ENCODE measurements around the gene ZMIZ1. TPM values are rescaled to one million over a fixed set of nuclear protein-coding genes. Genes with fewer than 3 reads are reported as not detected.

ZMIZ1 gene
- total RNA-seq, 1 experiment from 2014 or later = 28.4 TPM

DNA sequence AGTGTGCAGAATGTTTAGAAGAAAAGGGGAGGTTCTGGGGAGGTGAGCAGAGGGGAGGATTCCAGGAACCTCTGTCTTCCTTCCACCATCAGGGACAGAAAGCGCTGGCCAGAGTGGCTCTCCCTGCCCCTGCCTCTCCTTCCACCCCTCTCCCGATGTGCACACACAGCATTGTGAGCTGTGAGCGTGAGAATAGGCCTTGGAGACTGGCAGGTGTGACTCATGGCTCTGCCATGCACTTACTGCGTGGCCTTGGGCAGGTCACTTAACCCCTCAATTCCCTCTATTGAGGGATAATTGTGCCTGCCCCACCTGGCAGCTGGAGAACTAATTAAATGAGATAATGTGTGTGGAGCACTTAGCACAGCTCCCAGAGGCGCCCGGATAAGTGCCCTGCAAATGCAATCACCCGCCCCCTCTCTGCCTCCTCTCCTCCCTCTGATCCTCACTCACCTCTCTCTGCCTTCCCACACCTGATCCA, 115.4 kb downstream of the ZMIZ1 start:
- H3K79me2 ChIP-seq (ENCODE audit: insufficient read depth, low read length) = no peaks in the 10 kb centered on the region; the same call in 1 of the 2 replicates
- peak overlapping the region in 1 of 2 experiments; percentile 35; a peak in 2 of 4 replicates for H3K4me3 ChIP-seq (replicated peaks in 1 of 2; ENCODE audit: low read depth in 1 of 2, low read length in 2 of 2)
- no peak overlapping the region for H2AFZ ChIP-seq (ENCODE audit: low read depth, low read length, poor library complexity, severe bottlenecking)
- peak; percentile 48 for DNase-seq (ENCODE audit: low read depth, low spot score)
- H3K9me2 ChIP-seq (ENCODE audit: insufficient read depth) = no peaks in the 10 kb centered on the region
- intact Hi-C loops (cut with micrococcal nuclease) = no loop called here
- peak overlapping the region; percentile 80 for H3K4me2 ChIP-seq (ENCODE audit: low read length)
- ChIA-PET POLR2A (interaction anchor here (1.0 kb wide), 1 partner anchor 25 kb away, joined by 3 read pairs; no protein-coding TSS in a partner anchor), RAD21 (ENCODE audit: low non-redundant PET in 1 of 2, low total read pairs in 2 of 2, uncharacterized antibody in 2 of 2, unreplicated experiment in 2 of 2) (interaction anchor here in 1 of 2 experiments (0.7 to 0.8 kb wide), 2 partner anchors 27 to 115 kb away, joined by 3 to 4 read pairs; partner anchors contain the start of gene ZMIZ1), CTCF (interaction anchor here (1.4 to 1.9 kb wide), 2 partner anchors 8 to 11 kb away, joined by 5 to 7 read pairs; no protein-coding TSS in a partner anchor)
- peak overlapping the region; percentile 43 for H3K27ac ChIP-seq (ENCODE audit: low read depth, low read length)
- H3K9me3 ChIP-seq (ENCODE audit: control insufficient read depth in 1 of 2, insufficient read depth in 1 of 2, low read depth in 1 of 2, low read length in 2 of 2) = no peaks in the 10 kb centered on the region
- no peaks in the 10 kb centered on the region for H3K27me3 ChIP-seq (ENCODE audit: insufficient read depth, low read length)
- H4K20me1 ChIP-seq (ENCODE audit: insufficient read depth) = no peaks in the 10 kb centered on the region
- ATAC-seq = peak; percentile 85
- TF ChIP-seq FOSL1 (IDR thresholded peaks at IDR 0.05; ENCODE audit: low read depth) (peak; percentile 78), SIN3A (IDR thresholded peaks at IDR 0.05; ENCODE audit: low read depth) (no peak), CEBPB (IDR thresholded peaks at IDR 0.05; ENCODE audit: low read depth) (no peak), POLR2A (IDR thresholded peaks at IDR 0.05; ENCODE audit: borderline replicate concordance, extremely low read depth, insufficient read depth, insufficient read length) (no peak), CBX3 (IDR thresholded peaks at IDR 0.05; ENCODE audit: low read depth) (peak; percentile 22; the same call in 1 of the 2 replicates), RAD21 (IDR thresholded peaks at IDR 0.05; ENCODE audit: low read depth) (no peak), ELF1 (IDR thresholded peaks at IDR 0.05; ENCODE audit: borderline replicate concordance, low read depth) (no peak), EGR1 (IDR thresholded peaks at IDR 0.05; ENCODE audit: low read depth) (no peak), EZH2phosphoT487 (IDR thresholded peaks at IDR 0.05; ENCODE audit: borderline replicate concordance) (no peak), YY1 (IDR thresholded peaks at IDR 0.05; ENCODE audit: extremely low read depth, insufficient replicate concordance, low read depth, low read length) (no peak), SP1 (IDR thresholded peaks at IDR 0.05; ENCODE audit: low read depth) (no peak; the same call in none of the 2 replicates), SRF (IDR thresholded peaks at IDR 0.05; ENCODE audit: low read depth) (no peak), POLR2AphosphoS5 (IDR thresholded peaks at IDR 0.05; ENCODE audit: low read depth, low read length) (0 out of 2 replicates have a peak, but pooled peaks have one; percentile 23), ZFX (IDR thresholded peaks at IDR 0.05) (no peak), JUND (IDR thresholded peaks at IDR 0.05) (peak; percentile 82), EZH2 (IDR thresholded peaks at IDR 0.05) (no peak)
- TF ChIP-seq, protein P1, sequence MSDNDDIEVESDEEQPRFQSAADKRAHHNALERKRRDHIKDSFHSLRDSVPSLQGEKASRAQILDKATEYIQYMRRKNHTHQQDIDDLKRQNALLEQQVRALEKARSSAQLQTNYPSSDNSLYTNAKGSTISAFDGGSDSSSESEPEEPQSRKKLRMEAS (IDR thresholded peaks at IDR 0.05) = peak; percentile 43; the same call in 1 of the 2 replicates
- TF ChIP-seq, protein P2, sequence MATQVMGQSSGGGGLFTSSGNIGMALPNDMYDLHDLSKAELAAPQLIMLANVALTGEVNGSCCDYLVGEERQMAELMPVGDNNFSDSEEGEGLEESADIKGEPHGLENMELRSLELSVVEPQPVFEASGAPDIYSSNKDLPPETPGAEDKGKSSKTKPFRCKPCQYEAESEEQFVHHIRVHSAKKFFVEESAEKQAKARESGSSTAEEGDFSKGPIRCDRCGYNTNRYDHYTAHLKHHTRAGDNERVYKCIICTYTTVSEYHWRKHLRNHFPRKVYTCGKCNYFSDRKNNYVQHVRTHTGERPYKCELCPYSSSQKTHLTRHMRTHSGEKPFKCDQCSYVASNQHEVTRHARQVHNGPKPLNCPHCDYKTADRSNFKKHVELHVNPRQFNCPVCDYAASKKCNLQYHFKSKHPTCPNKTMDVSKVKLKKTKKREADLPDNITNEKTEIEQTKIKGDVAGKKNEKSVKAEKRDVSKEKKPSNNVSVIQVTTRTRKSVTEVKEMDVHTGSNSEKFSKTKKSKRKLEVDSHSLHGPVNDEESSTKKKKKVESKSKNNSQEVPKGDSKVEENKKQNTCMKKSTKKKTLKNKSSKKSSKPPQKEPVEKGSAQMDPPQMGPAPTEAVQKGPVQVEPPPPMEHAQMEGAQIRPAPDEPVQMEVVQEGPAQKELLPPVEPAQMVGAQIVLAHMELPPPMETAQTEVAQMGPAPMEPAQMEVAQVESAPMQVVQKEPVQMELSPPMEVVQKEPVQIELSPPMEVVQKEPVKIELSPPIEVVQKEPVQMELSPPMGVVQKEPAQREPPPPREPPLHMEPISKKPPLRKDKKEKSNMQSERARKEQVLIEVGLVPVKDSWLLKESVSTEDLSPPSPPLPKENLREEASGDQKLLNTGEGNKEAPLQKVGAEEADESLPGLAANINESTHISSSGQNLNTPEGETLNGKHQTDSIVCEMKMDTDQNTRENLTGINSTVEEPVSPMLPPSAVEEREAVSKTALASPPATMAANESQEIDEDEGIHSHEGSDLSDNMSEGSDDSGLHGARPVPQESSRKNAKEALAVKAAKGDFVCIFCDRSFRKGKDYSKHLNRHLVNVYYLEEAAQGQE (IDR thresholded peaks at IDR 0.05; ENCODE audit: low read depth) = no peak
- TF ChIP-seq, protein P3, sequence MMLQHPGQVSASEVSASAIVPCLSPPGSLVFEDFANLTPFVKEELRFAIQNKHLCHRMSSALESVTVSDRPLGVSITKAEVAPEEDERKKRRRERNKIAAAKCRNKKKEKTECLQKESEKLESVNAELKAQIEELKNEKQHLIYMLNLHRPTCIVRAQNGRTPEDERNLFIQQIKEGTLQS (IDR thresholded peaks at IDR 0.05) = no peak
- TF ChIP-seq, protein P4, sequence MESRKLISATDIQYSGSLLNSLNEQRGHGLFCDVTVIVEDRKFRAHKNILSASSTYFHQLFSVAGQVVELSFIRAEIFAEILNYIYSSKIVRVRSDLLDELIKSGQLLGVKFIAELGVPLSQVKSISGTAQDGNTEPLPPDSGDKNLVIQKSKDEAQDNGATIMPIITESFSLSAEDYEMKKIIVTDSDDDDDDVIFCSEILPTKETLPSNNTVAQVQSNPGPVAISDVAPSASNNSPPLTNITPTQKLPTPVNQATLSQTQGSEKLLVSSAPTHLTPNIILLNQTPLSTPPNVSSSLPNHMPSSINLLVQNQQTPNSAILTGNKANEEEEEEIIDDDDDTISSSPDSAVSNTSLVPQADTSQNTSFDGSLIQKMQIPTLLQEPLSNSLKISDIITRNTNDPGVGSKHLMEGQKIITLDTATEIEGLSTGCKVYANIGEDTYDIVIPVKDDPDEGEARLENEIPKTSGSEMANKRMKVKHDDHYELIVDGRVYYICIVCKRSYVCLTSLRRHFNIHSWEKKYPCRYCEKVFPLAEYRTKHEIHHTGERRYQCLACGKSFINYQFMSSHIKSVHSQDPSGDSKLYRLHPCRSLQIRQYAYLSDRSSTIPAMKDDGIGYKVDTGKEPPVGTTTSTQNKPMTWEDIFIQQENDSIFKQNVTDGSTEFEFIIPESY (IDR thresholded peaks at IDR 0.05; ENCODE audit: extremely low read depth, insufficient replicate concordance, low read length) = no peak
- TF ChIP-seq, protein P5, sequence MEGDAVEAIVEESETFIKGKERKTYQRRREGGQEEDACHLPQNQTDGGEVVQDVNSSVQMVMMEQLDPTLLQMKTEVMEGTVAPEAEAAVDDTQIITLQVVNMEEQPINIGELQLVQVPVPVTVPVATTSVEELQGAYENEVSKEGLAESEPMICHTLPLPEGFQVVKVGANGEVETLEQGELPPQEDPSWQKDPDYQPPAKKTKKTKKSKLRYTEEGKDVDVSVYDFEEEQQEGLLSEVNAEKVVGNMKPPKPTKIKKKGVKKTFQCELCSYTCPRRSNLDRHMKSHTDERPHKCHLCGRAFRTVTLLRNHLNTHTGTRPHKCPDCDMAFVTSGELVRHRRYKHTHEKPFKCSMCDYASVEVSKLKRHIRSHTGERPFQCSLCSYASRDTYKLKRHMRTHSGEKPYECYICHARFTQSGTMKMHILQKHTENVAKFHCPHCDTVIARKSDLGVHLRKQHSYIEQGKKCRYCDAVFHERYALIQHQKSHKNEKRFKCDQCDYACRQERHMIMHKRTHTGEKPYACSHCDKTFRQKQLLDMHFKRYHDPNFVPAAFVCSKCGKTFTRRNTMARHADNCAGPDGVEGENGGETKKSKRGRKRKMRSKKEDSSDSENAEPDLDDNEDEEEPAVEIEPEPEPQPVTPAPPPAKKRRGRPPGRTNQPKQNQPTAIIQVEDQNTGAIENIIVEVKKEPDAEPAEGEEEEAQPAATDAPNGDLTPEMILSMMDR (IDR thresholded peaks at IDR 0.05 in 2 of 3, conservative IDR thresholded peaks at IDR 0.05 in 1 of 3; ENCODE audit: borderline replicate concordance in 1 of 3, insufficient read depth in 1 of 3, low read depth in 2 of 3, low read length in 2 of 3) = no peak
- no peaks in the 10 kb centered on the region for H3K36me3 ChIP-seq (ENCODE audit: control insufficient read depth in 1 of 2, insufficient read depth in 2 of 2, low read length in 2 of 2)
- H3K4me1 ChIP-seq (ENCODE audit: control insufficient read depth in 1 of 2, insufficient read depth in 2 of 2, low read length in 2 of 2) = peaks cover 75 to 100% of the 10 kb centered on the region in 2 experiments
- no TSS peak for BruUV-seq (replicated peaks)
- peak overlapping the region; percentile 59 for H3K9ac ChIP-seq (ENCODE audit: low read length)
